Measurements from ENCODE around the gene PCGF3.
A peak's percentile ranks its signal among the peaks of the same experiment; 100 is the strongest.
"Not testable (repeated sequence)": the region's sequence is repeated elsewhere in the genome, so short reads cannot be mapped to it uniquely, and the experiment has no call there.

The PCGF3 gene

GRCh38 chr4:726235-726787, 20.7 kb downstream of the PCGF3 start:
- peak; percentile 16 for DNase-seq

DNA sequence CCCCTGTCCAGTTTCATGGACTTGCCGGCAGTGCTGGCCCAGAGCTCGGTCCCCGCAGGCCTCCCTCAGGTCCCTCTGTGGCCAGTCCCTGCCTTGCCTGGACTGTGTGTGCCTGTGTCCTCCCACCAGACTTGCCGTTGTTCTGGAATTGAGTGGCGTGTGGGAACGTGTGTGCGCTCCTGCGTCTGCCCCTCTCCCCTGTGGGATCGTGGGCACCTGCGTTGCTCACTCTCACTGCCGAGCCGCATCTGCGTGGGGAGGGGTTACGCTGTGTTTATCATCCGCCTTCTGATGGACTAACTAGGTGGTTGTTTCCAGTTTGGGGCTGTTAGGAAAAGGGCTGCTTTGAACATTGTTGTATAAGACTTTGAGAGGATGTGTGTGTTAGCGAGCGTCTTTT, 21.2 kb downstream of the PCGF3 start:
- no peak for DNase-seq

- no peak for DNase-seq
Measured at GRCh38 chr4:727576-727975, 21.9 kb downstream of the PCGF3 start.

- DNase-seq, result no peak
Measured at GRCh38 chr4:729336-730315, 24.0 kb downstream of the PCGF3 start.

DNA sequence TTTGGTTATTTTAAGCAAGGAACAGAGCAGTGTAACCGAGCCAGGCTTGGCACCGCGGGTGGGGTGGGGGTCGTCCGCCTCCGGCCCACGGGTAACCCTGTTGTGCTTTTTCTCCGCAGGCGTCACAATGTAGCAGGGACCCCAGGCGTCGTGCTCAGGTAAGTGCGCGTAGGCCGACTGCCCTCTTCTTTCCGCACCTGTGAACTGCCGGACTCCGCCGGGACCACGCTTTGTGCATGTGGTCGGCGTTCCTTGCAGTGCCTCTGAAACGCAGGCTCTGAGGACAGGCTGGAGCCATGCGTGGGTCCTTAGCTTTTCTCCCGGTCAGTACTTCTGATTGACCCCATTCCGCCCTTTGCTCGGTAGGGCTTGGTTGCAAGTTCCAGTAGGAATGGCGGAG, 24.9 kb downstream of the PCGF3 start:
- no peak for DNase-seq

DNA sequence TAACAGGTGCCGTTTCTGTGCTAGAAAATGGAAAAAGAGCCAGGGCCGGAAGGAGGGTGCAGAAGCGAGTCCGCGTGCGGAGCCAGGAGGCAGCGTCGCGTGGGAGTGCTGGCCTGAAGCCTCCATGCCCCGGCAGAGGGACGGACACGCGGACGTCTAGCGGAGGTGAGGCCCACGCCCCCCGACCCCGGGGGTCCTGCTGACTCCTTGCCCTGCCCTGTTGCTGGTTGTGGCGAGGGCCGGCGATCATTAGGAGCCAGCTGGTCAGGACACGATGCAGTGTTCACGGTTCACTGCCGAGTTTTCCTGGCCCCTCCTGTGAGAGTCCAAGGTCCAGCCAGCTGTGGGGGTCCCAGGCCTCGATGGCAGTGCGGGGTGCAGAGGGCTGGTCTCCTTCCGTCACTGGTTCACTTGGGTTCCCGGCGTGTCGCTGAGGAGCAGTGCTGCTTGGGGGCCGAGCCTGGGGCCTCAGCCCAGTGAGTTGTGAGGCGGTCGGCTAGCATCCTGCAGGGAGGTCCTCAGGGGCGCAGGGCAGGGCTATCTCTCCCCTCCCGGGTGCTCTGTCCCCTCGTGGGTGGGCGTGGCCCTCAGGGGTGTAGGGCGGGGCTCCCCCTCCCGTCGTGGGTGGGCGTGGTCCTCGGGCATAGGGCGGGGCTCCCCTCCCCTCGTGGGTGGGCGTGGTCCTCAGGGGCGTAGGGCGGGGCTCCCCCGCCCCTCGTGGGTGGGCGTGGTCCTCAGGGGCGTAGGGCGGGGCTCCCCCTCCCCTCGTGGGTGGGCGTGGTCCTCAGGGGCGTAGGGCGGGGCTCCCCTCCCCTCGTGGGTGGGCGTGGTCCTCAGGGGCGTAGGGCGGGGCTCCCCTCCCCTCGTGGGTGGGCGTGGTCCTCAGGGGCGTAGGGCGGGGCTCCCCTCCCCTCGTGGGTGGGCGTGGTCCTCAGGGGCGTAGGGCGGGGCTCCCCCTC, 25.6 kb downstream of the PCGF3 start:
- not testable (repeated sequence) for DNase-seq

- not testable (repeated sequence) for DNase-seq
Measured at GRCh38 chr4:731954-732353, 26.3 kb downstream of the PCGF3 start.

DNA sequence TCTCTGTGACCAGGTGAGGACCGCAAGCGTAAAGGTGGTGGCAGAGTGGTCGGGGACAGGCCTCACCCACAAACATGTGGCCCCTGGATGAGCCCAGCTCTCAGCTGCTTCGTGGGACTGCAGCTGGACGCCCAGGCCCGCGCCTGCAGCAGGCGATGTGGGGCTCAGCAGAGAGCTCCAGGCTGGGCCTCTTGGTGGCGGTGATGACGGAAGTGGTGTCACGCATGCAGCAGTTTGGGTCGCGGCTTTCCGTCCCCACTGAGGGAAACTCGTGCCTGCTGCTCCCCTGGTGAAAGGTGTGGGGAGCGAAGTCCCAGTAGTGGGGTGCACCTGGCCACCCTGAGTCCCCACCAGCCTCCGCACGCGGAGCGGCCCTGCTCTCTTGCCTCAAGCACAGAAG, 26.9 kb downstream of the PCGF3 start:
- no peak for DNase-seq

DNA sequence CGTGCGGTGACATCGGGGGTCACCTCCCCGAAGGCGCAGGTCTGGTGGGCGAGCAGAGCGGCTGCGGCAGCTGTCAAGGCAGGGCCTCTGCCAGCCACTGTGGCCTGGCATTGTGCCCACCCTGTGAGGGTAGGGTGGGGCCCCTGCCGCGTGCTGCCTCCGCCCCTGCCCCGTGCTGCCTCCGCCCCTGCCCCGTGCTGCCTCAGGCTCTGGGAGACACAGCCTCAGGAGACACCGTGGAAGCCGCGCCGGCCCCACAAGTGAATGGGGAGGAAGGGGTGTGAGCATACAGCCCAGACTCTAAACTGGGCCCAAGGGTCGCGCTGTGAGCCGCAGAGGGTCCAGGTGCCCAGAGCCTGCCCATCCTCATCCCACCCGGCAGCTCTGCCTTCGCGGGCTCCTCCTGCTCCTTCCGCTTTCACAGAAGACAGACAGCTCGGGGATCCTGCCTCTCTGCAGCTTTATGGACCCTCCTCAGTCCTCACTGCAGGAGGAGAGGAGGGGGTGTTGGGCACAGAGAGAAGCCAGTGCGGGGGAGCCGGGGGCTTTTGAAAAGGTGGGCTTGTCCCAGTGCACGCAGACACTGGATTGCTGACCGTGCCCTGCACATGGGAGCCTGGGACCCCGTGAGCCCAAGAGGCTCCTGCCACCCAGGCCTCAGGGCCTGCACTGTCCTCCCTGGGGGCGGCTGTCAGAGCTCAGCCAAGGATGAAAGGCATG, 27.4 kb downstream of the PCGF3 start:
- DNase-seq, result no peak

DNA sequence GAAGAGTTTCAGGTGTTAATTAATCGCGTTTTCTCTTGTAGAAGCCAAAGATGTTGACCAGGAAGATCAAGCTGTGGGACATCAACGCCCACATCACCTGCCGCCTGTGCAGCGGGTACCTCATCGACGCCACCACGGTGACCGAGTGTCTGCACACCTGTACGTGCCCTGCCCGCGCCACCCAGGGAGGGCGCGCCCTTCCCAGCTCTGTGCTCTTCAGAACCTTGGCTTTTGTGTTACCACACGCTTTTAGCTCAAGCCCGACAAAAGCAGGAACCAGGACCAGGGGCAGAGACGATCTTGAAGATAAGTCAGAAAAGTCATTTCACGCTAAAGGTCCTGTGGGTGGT, 28.0 kb downstream of the PCGF3 start:
- DNase-seq, result no peak

DNA sequence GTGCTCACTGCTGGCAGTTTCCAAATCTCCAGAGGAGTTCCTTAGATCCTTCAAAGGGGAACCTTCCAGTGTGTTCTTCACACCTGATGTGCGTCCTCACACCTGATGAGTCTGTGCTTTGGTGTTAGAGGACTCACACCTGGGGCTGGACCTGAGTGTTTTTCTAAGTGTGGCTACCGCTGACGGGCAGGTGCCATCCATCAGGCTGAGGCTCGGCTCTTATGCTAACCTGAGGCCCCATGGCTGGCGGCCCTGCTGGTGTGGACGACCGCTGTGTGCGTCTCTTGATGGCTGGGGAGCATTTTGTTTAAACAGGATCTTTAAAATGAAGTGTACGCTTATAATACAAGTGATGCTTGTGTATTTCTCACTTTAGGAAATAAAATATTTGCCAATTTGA, 28.4 kb downstream of the PCGF3 start:
- no peak for DNase-seq

GRCh38 chr4:734951-735350, 29.3 kb downstream of the PCGF3 start:
- no peak for DNase-seq

DNA sequence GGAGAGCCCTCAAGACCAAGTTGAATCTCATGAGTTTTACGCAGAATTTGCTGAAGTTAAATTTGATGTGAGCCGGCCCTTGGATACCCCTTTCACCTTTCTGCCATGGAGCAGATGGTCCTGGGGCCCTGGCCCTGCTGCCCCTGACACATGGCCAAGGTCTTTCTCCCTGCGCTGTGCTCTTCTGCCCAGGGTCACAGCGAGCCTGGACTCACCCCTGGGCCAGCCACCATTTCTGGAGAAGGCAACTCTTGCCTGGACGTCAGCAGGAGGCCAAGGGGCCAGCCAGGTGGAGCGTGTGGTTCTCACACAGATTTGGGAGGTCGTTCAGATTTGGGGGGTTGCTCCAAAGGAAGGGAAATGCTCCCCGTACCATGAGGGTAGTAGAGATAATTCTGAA, 30.0 kb downstream of the PCGF3 start:
- DNase-seq, result no peak

DNA sequence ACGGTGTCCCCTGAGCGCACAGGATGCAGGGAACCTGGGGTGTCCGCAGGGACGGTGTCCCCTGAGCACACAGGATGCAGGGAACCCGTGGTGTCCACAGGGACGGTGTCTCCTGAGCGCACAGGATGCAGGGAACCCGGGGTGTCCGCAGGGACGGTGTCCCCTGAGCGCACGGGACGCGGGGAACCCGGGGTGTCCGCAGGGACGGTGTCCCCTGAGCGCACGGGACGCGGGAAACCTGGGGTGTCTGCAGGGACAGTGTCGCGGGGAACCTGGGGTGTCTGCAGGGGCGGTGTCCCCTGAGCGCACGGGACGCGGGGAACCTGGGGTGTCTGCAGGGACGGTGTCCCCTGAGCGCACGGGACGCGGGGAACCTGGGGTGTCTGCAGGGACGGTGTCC, 30.9 kb downstream of the PCGF3 start:
- DNase-seq, result not testable (repeated sequence)

DNA sequence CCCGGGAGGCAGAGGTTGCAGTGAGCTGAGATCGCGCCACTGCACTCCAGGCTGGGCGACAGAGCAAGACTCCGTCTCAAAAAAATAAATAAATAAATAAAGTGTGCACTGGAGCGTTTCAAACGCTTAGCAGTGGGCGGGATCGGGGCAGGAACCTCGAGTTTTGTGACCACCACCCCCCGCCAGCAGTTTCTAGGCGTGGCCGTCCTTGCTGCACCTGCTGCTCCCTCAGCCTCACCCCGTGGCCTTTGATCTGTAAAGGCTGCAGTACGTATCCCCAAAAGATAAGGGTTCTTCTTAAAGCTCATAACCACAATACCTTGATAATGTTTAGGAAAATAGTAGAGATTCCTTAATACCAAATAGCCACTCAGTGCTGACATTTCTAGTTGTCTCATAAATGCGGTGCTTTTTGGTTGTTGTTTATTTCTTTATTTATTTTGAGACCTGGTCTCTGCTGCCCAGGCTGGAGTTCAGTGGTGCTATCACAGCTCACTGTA, 33.2 kb downstream of the PCGF3 start:
- DNase-seq, result no peak

- no peak for DNase-seq
Measured at GRCh38 chr4:739569-739968, 33.9 kb downstream of the PCGF3 start.

GRCh38 chr4:740011-740410, 34.4 kb downstream of the PCGF3 start:
- DNase-seq, result no peak

GRCh38 chr4:740656-741282, 35.1 kb downstream of the PCGF3 start:
- DNase-seq, result no peak

- no peak for DNase-seq
Measured at GRCh38 chr4:742096-742741, 36.6 kb downstream of the PCGF3 start.

DNA sequence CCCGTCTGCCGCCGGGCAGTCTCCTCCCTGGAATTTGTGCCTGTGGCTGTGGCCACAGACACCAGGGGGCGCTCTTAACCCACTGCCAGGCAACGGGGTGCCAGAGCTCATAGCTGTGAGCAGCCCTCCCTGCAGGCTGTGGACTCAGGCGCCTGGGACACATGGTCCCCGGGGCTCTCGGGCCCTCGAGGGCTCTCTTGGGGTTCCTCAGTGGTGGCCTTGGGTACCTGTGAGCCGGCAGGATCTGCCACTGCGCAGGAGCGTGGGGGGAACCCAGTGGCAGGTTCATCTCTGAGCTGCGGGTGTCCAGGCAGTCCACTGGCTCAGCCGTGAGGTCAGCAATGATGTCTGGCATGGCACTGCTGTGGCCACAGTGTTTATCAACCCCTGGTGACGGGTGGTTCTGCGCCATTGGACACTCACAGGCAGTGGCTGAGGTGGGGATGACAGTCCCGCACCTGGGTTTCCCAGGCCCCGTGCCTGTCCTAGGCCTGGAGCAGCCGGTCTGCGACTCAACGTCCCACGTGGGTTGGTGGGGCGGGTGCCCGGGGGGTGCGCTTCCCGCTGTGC, 37.2 kb downstream of the PCGF3 start:
- DNase-seq, result peak; percentile 49
